OCI-LY3 (cell line): ENCODE measurements around the gene KIF6.

ENCODE experiments used
- H2AFZ ChIP-seq: fragments of 200-600, 300-600 bp; shearing (Covaris generic); 2 replicates; pipeline ENCODE4 v1.6.0; 2014; ENCODE audit warnings: antibody characterized with exemption, low read depth, low read length
- H3K27ac ChIP-seq: fragments of 200-600, 300-600 bp; sonication (generic); 2 replicates; pipeline ENCODE4 v1.5.1; 2014; ENCODE audit warnings: mild to moderate bottlenecking, low read length, moderate library complexity, mixed read lengths
- H3K27me3 ChIP-seq: fragments of 200-600, 300-600 bp; sonication (generic); 2 replicates; pipeline ENCODE4 v1.6.1; 2014; ENCODE audit warnings: low read depth, low read length, mixed read lengths
- H3K36me3 ChIP-seq: fragments of 200-600, 300-600 bp; sonication (generic); replicated peaks from 2 replicates; pipeline ENCODE3; 2014; ENCODE audit warnings: low read depth, low read length, mixed read lengths
- H3K4me1 ChIP-seq: fragments of 300-600, 200-600 bp; sonication (generic); 2 replicates; pipeline ENCODE4 v1.6.1; 2014; ENCODE audit warnings: low read length, mixed read lengths
- H3K4me2 ChIP-seq: fragments of 200-600, 300-600 bp; sonication (generic); 2 replicates; pipeline ENCODE4 v1.6.1; 2014; ENCODE audit warnings: low read length, mixed read lengths
- H3K4me3 ChIP-seq: fragments of 300-600, 200-600 bp; sonication (generic); 2 replicates; pipeline ENCODE4 v1.5.1; 2014; ENCODE audit warnings: antibody characterized with exemption, mild to moderate bottlenecking, low read length, moderate library complexity
- H3K79me2 ChIP-seq: fragments of 300-600, 200-600 bp; shearing (Covaris generic); 2 replicates; pipeline ENCODE4 v1.6.1; 2014; ENCODE audit warnings: mild to moderate bottlenecking, low read length, mixed read lengths
- H3K9ac ChIP-seq: fragments of 300-600, 200-600 bp; shearing (Covaris generic); 2 replicates; pipeline ENCODE4 v1.6.0; 2014; ENCODE audit warnings: mild to moderate bottlenecking, low read length, moderate library complexity
- H3K9me3 ChIP-seq: fragments of 200-600, 300-600 bp; shearing (Covaris generic); 2 replicates; pipeline ENCODE4 v1.6.1; 2014; ENCODE audit warnings: low read length, mixed read lengths; ENCODE audit not compliant: insufficient read depth
- H4K20me1 ChIP-seq: fragments of 200-600, 300-600 bp; sonication (generic); 2 replicates; pipeline ENCODE4 v1.6.1; 2016; ENCODE audit warnings: low read length, mixed read lengths; ENCODE audit not compliant: insufficient read depth
- CTCF ChIP-seq: fragments of 200-600, 300-600 bp; sonication (generic); IDR thresholded peaks from 2 replicates; pipeline ENCODE4 v1.5.1; 2014; ENCODE audit warnings: antibody characterized with exemption, low read length, low read depth
- EZH2phosphoT487 ChIP-seq: fragments of 200-600 bp; shearing (Covaris generic); IDR thresholded peaks from 2 replicates; pipeline ENCODE4 v1.6.1; 2018; ENCODE audit warnings: antibody characterized with exemption, mixed run types, low read depth

KIF6 gene

GRCh38 chr6:39610221-39610620 lies 115.0 kb downstream of the KIF6 start:
- Histone ChIP-seq H3K79me2 (no peaks in the 10 kb centered on the region), H3K4me2 (no peak overlapping the region), H2AFZ (no peak overlapping the region), H3K27ac (peak overlapping the region; percentile 93), H4K20me1 (no peaks in the 10 kb centered on the region), H3K4me3 (no peak overlapping the region), H3K9ac (no peak overlapping the region), H3K27me3 (no peaks in the 10 kb centered on the region), H3K36me3 (no peaks in the 10 kb centered on the region), H3K4me1 (peaks cover 69% of the 10 kb centered on the region), H3K9me3 (no peaks in the 10 kb centered on the region)
- TF ChIP-seq EZH2phosphoT487: no peak
- no peak for TF ChIP-seq CTCF

- H3K79me2 ChIP-seq: no peaks in the 10 kb centered on the region
- peak overlapping the region; percentile 65 for H3K4me3 ChIP-seq
- H3K27me3 ChIP-seq: no peaks in the 10 kb centered on the region
- H4K20me1 ChIP-seq: no peaks in the 10 kb centered on the region
- TF ChIP-seq EZH2phosphoT487 (no peak), CTCF (no peak)
- peak overlapping the region; percentile 66 for H3K9ac ChIP-seq
- peaks cover 54% of the 10 kb centered on the region for H3K4me1 ChIP-seq
- H3K27ac ChIP-seq: peak overlapping the region; percentile 93
- no peaks in the 10 kb centered on the region for H3K9me3 ChIP-seq
- H2AFZ ChIP-seq: peak overlapping the region; percentile 92
- no peaks in the 10 kb centered on the region for H3K36me3 ChIP-seq
- peak overlapping the region; percentile 87 for H3K4me2 ChIP-seq
Observed at GRCh38 chr6:39608652-39609345, 116.4 kb downstream of the KIF6 start.

DNA sequence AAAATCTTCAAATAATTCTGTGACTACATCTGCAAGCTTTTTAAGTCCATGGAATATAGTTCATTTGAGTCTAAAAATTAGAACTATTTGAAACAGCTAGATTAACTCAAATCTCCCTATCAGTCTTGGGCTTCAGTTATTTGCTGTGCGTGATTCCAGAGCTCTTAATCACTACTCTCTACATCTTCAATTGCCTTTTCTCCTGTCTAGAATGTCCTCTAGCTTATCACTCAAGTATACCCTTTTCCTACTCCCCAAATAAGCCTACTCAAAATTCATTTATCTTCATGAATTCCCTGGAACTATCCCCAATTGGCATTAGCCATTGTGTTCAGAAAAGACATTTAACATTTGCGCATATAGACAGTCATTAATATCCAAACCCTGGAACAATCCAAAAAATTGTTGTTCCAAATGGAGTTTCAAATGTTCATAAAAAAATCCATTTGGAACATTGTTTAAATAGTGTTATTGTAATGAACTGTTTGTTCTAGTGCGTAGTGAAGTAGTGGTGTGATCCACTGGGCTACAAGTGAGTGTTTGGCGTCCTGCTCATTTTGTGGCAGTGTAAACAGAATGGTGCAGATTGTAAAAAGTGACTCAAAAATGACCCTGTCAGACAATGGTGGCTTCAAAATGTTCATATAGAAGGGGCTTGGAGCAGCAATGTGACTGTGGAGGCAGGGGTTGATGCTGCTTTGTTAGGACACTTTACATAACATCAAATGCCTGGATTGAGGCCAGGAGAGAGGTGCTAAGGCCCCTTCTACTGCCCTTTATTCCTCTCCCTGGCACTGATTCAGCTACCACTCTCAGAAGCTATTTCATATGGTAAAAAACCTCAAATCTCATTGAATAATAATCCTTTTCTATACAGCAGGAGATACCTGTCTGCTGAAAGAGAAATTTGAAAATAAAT lies 122.3 kb downstream of the KIF6 start:
- TF ChIP-seq EZH2phosphoT487 (no peak), CTCF (no peak)
- H3K27me3 ChIP-seq: no peaks in the 10 kb centered on the region

DNA sequence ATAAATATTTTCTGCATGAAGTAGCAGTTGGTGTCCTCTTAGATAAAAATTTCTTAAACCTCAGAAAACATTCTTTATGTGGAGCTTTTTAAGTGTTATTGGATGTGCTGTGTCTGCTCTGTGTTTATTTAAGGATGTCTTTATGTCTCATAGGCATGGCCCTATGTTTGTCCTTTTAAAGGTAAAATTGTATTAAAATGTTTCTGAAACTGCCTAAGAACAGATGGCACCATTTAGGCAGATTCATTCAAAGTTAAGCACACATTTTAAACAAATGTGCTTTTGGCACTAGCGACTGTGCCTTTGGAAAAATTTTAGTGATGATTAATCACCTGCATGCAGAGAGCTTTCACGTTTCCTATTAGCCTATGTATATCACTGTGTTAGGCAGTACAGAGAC lies 125.2 kb downstream of the KIF6 start:
- TF ChIP-seq CTCF: no peak
- TF ChIP-seq EZH2phosphoT487: no peak
- Histone ChIP-seq H3K79me2 (no peaks in the 10 kb centered on the region), H3K4me2 (no peak overlapping the region)

More for the DNA sequence above, 122.3 kb downstream of the KIF6 start:
- no peak overlapping the region for H3K4me3 ChIP-seq
- peaks cover 13% of the 10 kb centered on the region for H3K4me1 ChIP-seq
- no peaks in the 10 kb centered on the region for H3K36me3 ChIP-seq
- no peak overlapping the region for H3K9ac ChIP-seq
- H3K4me2 ChIP-seq: no peak overlapping the region
- H3K27ac ChIP-seq: no peak overlapping the region
- no peaks in the 10 kb centered on the region for H3K9me3 ChIP-seq
- no peaks in the 10 kb centered on the region for H4K20me1 ChIP-seq
- no peaks in the 10 kb centered on the region for H3K79me2 ChIP-seq
- H2AFZ ChIP-seq: no peak overlapping the region; the same call in 1 of the 2 replicates

More for the DNA sequence above, 125.2 kb downstream of the KIF6 start:
- H4K20me1 ChIP-seq: no peaks in the 10 kb centered on the region
- no peaks in the 10 kb centered on the region for H3K27me3 ChIP-seq
- H3K9ac ChIP-seq: no peak overlapping the region
- no peak overlapping the region for H2AFZ ChIP-seq
- no peak overlapping the region for H3K4me3 ChIP-seq
- H3K4me1 ChIP-seq: no peaks in the 10 kb centered on the region
- no peaks in the 10 kb centered on the region for H3K9me3 ChIP-seq
- H3K36me3 ChIP-seq: no peaks in the 10 kb centered on the region
- H3K27ac ChIP-seq: no peak overlapping the region
